ENCODE data around the gene FAM193B.

- TF ChIP-seq PKNOX1 (IDR thresholded peaks at IDR 0.05), result no peak
- TF ChIP-seq CTBP1 (IDR thresholded peaks at IDR 0.05; ENCODE audit: borderline replicate concordance), result no peak
- no peak for TF ChIP-seq SP1 (IDR thresholded peaks at IDR 0.05)
- TF ChIP-seq ZNF384 (IDR thresholded peaks at IDR 0.05), result no peak
- TF ChIP-seq ELF4 (IDR thresholded peaks at IDR 0.05), result no peak
- no peak for TF ChIP-seq BHLHE40 (IDR thresholded peaks at IDR 0.05; ENCODE audit: borderline replicate concordance)
- TF ChIP-seq FOXA1 (IDR thresholded peaks at IDR 0.05), result no peak
- TF ChIP-seq FOXM1 (IDR thresholded peaks at IDR 0.05; ENCODE audit: borderline replicate concordance), result no peak
- no peak for TF ChIP-seq FOXK2 (IDR thresholded peaks at IDR 0.05)
- no peak for TF ChIP-seq L3MBTL2 (conservative IDR thresholded peaks at IDR 0.05)
- TF ChIP-seq ARNT (IDR thresholded peaks at IDR 0.05), result no peak
Measured at GRCh38 chr5:177475563-177476427, 78.6 kb downstream of the FAM193B start.

All from HEK293T (cell line).